ELF-1 (cell line): ENCODE measurements around the gene ASIP.
A peak's percentile ranks its signal among the peaks of the same experiment; 100 is the strongest.
"Not testable (repeated sequence)": the region's sequence is repeated elsewhere in the genome, so short reads cannot be mapped to it uniquely, and the experiment has no call there.

Source experiments
- DNase-seq: peaks from one replicate; pipeline ENCODE4 v3.0.0-alpha.2; 2016; ENCODE audit warnings: low read depth, low spot score

The ASIP gene

GRCh38 chr20:34285450-34285849 is 44.2 kb downstream of the ASIP start:
- no peak for DNase-seq

GRCh38 chr20:34287500-34287899 is 46.3 kb downstream of the ASIP start:
- DNase-seq: not testable (repeated sequence)

- no peak for DNase-seq
Measured at GRCh38 chr20:34290471-34290870, 49.2 kb downstream of the ASIP start.

- DNase-seq: no peak
Measured at GRCh38 chr20:34292496-34292895, 51.3 kb downstream of the ASIP start.

- DNase-seq: no peak
Measured at GRCh38 chr20:34293119-34293518, 51.9 kb downstream of the ASIP start.

GRCh38 chr20:34293589-34293988 is 52.4 kb downstream of the ASIP start:
- no peak for DNase-seq

GRCh38 chr20:34294563-34294962 is 53.3 kb downstream of the ASIP start:
- DNase-seq: no peak

GRCh38 chr20:34295284-34295683 is 54.1 kb downstream of the ASIP start:
- no peak for DNase-seq

- no peak for DNase-seq
Measured at GRCh38 chr20:34296468-34296867, 55.2 kb downstream of the ASIP start.

GRCh38 chr20:34298294-34298784 is 57.1 kb downstream of the ASIP start:
- DNase-seq: not testable (repeated sequence)

- DNase-seq: no peak
Measured at GRCh38 chr20:34299556-34300255, 58.5 kb downstream of the ASIP start.

- DNase-seq: no peak
Measured at GRCh38 chr20:34300256-34300806, 59.1 kb downstream of the ASIP start.

- DNase-seq: peak; percentile 18
Measured at GRCh38 chr20:34300809-34301586, 59.8 kb downstream of the ASIP start.

- DNase-seq: no peak
Measured at GRCh38 chr20:34301587-34302311, 60.5 kb downstream of the ASIP start.

- DNase-seq: no peak
Measured at GRCh38 chr20:34302312-34302722, 61.1 kb downstream of the ASIP start.

GRCh38 chr20:34302723-34303533 is 61.7 kb downstream of the ASIP start, which contains the start of gene AHCY:
AHCY (minus strand) TSS chr20:34303355; CDS start chr20:34303270, 85 bp downstream.
- DNase-seq: peak; percentile 99

- DNase-seq: no peak
Measured at GRCh38 chr20:34305333-34306230, 64.4 kb downstream of the ASIP start.

GRCh38 chr20:34309691-34310090 is 68.5 kb downstream of the ASIP start:
- DNase-seq: no peak

GRCh38 chr20:34310481-34311117 is 69.4 kb downstream of the ASIP start:
- no peak for DNase-seq
